Loucy (cell line): ENCODE measurements around the gene FCRL6.

Experiments used
- H2AFZ ChIP-seq: fragments of 200-600 bp; sonication (generic); 2 replicates; pipeline ENCODE4 v1.6.0; 2016; ENCODE audit warnings: antibody characterized with exemption, mild to moderate bottlenecking, low read length, moderate library complexity
- H3F3A ChIP-seq: fragments of 200-600 bp; 2 replicates; pipeline ENCODE4 v1.6.0; 2016; ENCODE audit warnings: antibody characterized with exemption, low read depth, mild to moderate bottlenecking
- H3K27me3 ChIP-seq: fragments of 200-600 bp; sonication (generic); 2 replicates; pipeline ENCODE4 v1.6.1; 2014; ENCODE audit warnings: low read length, mild to moderate bottlenecking; ENCODE audit not compliant: insufficient read depth, poor library complexity, severe bottlenecking
- H3K36me3 ChIP-seq: fragments of 200-600 bp; sonication (generic); 2 replicates; pipeline ENCODE4 v1.6.1; 2016; ENCODE audit warnings: low read length; ENCODE audit not compliant: insufficient read depth
- H3K4me1 ChIP-seq: fragments of 200-600 bp; sonication (generic); 2 replicates; pipeline ENCODE4 v1.5.1; 2014; ENCODE audit warnings: low read length, mild to moderate bottlenecking; ENCODE audit not compliant: insufficient read depth, poor library complexity, severe bottlenecking
- H3K4me2 ChIP-seq: fragments of 200-600 bp; sonication (generic); 2 replicates; pipeline ENCODE4 v1.6.0; 2014; ENCODE audit warnings: antibody characterized with exemption, low read length, low read depth, mild to moderate bottlenecking; ENCODE audit not compliant: poor library complexity, severe bottlenecking
- H3K4me3 ChIP-seq: fragments of 200-600 bp; sonication (generic); 2 replicates; pipeline ENCODE4 v1.5.1; 2014; ENCODE audit warnings: low read length, mild to moderate bottlenecking, mixed read lengths; ENCODE audit not compliant: poor library complexity, severe bottlenecking
- H3K79me2 ChIP-seq: fragments of 200-600 bp; sonication (generic); 2 replicates; pipeline ENCODE4 v1.6.1; 2014; ENCODE audit warnings: low read length; ENCODE audit not compliant: insufficient read depth
- H3K9ac ChIP-seq: fragments of 200-600 bp; sonication (generic); 2 replicates; pipeline ENCODE4 v1.6.0; 2014; ENCODE audit warnings: mild to moderate bottlenecking, low read depth, low read length, moderate library complexity; ENCODE audit not compliant: poor library complexity, severe bottlenecking
- H3K9me2 ChIP-seq: fragments of 200-600 bp; sonication (generic); replicated peaks from 2 replicates; pipeline ENCODE4 v1.6.1; 2016; ENCODE audit warnings: low read depth, low read length, mixed read lengths
- H3K9me3 ChIP-seq: fragments of 200-600 bp; sonication (generic); 2 replicates; pipeline ENCODE4 v1.6.1; 2014; ENCODE audit warnings: mild to moderate bottlenecking, antibody characterized with exemption, low read length, low read depth; ENCODE audit not compliant: insufficient read depth
- H4K20me1 ChIP-seq: fragments of 200-600 bp; sonication (generic); 2 replicates; pipeline ENCODE4 v1.6.0; 2014; ENCODE audit warnings: antibody characterized with exemption, low read length, mild to moderate bottlenecking; ENCODE audit not compliant: insufficient read depth, poor library complexity, severe bottlenecking
- EZH2phosphoT487 ChIP-seq: fragments of 200-600 bp; IDR thresholded peaks from 2 replicates; pipeline ENCODE4 v1.6.1; 2018; ENCODE audit warnings: antibody characterized with exemption, mild to moderate bottlenecking, moderate library complexity, borderline replicate concordance
- TF ChIP-seq, protein P1 (sequence below): fragments of 200-600 bp; sonication (generic); conservative IDR thresholded peaks from 2 replicates; pipeline ENCODE4 v1.5.1; 2014; ENCODE audit warnings: mild to moderate bottlenecking, antibody characterized with exemption, low read length

Gene FCRL6

DNA sequence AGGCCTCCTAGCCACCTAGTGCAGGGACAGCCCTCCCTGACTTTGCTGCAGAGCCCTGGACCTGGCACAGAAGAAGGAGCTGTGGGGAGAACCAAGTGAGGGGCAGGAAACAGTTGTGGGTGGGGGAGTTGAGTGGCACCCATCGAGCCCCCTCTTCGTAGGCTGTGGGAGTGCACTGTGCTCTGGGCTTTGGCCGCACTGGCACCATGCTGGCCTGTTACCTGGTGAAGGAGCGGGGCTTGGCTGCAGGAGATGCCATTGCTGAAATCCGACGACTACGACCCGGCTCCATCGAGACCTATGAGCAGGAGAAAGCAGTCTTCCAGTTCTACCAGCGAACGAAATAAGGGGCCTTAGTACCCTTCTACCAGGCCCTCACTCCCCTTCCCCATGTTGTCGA is 20.2 kb upstream of the FCRL6 start:
- H3K4me2 ChIP-seq, result peak overlapping the region; percentile 79
- peaks cover 4% of the 10 kb centered on the region; the same call in 1 of the 2 replicates for H3K79me2 ChIP-seq
- no peak overlapping the region for H3K9ac ChIP-seq
- no peaks in the 10 kb centered on the region for H3K36me3 ChIP-seq
- H3K4me3 ChIP-seq, result peak overlapping the region; percentile 75
- no peak overlapping the region for H2AFZ ChIP-seq
- H3F3A ChIP-seq, result no peaks in the 10 kb centered on the region
- H3K4me1 ChIP-seq, result no peaks in the 10 kb centered on the region
- peaks cover 3% of the 10 kb centered on the region for H4K20me1 ChIP-seq
- TF ChIP-seq EZH2phosphoT487, result no peak
- TF ChIP-seq, protein P1, sequence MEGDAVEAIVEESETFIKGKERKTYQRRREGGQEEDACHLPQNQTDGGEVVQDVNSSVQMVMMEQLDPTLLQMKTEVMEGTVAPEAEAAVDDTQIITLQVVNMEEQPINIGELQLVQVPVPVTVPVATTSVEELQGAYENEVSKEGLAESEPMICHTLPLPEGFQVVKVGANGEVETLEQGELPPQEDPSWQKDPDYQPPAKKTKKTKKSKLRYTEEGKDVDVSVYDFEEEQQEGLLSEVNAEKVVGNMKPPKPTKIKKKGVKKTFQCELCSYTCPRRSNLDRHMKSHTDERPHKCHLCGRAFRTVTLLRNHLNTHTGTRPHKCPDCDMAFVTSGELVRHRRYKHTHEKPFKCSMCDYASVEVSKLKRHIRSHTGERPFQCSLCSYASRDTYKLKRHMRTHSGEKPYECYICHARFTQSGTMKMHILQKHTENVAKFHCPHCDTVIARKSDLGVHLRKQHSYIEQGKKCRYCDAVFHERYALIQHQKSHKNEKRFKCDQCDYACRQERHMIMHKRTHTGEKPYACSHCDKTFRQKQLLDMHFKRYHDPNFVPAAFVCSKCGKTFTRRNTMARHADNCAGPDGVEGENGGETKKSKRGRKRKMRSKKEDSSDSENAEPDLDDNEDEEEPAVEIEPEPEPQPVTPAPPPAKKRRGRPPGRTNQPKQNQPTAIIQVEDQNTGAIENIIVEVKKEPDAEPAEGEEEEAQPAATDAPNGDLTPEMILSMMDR, result no peak
- no peaks in the 10 kb centered on the region for H3K9me3 ChIP-seq
- no peaks in the 10 kb centered on the region for H3K27me3 ChIP-seq
- H3K9me2 ChIP-seq, result no peaks in the 10 kb centered on the region

DNA sequence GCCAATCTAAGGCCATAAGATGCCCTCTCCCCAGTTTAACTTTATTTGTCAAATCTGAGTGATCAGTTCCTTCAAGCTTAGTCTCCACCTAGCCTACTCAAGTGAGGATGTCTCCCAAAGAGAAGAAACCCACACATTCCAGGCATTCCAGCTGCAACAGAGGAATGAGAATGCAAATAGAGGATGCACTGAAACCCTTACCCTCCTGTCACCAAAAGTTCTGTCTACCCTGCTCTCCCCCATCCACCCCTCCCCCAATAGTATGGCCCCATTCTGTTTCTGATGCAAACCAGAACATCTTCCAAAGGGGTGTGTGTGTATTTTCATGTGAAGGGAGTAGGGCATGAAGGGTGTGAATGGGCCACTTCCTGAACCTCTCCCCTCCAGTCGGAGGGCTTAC is 18.4 kb upstream of the FCRL6 start:
- Histone ChIP-seq H3K4me2 (no peak overlapping the region), H3K36me3 (no peaks in the 10 kb centered on the region), H3K9me2 (no peaks in the 10 kb centered on the region), H3F3A (no peaks in the 10 kb centered on the region), H3K9me3 (no peaks in the 10 kb centered on the region), H3K4me1 (no peaks in the 10 kb centered on the region), H2AFZ (no peak overlapping the region), H3K9ac (no peak overlapping the region), H3K4me3 (no peak overlapping the region), H3K27me3 (no peaks in the 10 kb centered on the region), H3K79me2 (peaks cover 4% of the 10 kb centered on the region; the same call in 1 of the 2 replicates), H4K20me1 (peaks cover 3% of the 10 kb centered on the region)
- no peak for TF ChIP-seq EZH2phosphoT487
- TF ChIP-seq, protein P1, result no peak

DNA sequence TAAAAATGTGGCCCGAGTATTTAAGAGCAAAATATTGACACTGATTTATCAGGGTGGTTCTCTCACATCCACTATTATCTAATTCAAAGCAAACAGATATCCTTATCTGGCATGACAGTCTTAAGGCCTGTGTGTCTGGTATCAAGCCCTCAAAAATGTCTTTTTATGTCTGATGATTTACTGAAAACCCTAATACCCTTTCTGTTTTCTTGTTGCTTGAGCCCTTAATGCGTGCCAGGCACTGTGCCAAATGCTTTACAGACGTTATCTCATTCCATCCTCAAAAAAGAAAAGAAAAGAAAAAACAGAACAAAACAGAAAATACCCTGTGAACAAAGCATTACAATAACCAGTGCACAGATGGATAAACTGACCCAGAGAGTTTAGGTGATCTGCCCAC is 15.7 kb upstream of the FCRL6 start:
- Histone ChIP-seq H3K9me2 (no peaks in the 10 kb centered on the region), H3F3A (no peaks in the 10 kb centered on the region), H3K27me3 (no peaks in the 10 kb centered on the region), H3K4me2 (no peak overlapping the region), H3K9me3 (no peaks in the 10 kb centered on the region), H4K20me1 (no peaks in the 10 kb centered on the region), H3K4me3 (no peak overlapping the region), H2AFZ (no peak overlapping the region), H3K79me2 (peaks cover under 1% of the 10 kb centered on the region; the same call in 1 of the 2 replicates), H3K36me3 (no peaks in the 10 kb centered on the region), H3K4me1 (no peaks in the 10 kb centered on the region), H3K9ac (no peak overlapping the region)
- no peak for TF ChIP-seq EZH2phosphoT487
- TF ChIP-seq, protein P1, result no peak
